GM18867 (cell line): ENCODE data around the gene SLC37A1.

Experiments used
- ATAC-seq: cut with Tn5 transposase; IDR thresholded peaks from one replicate; pipeline ENCODE4 v1.9.1; 2021; ENCODE audit warnings: mild to moderate bottlenecking, moderate library complexity; ENCODE audit not compliant: unreplicated experiment

Gene SLC37A1

GRCh38 chr21:42591170-42591869, 77.7 kb downstream of the SLC37A1 start:
- ATAC-seq = no peak

GRCh38 chr21:42592156-42592820, 78.6 kb downstream of the SLC37A1 start:
- ATAC-seq = no peak

GRCh38 chr21:42593007-42593814, 79.6 kb downstream of the SLC37A1 start:
- no peak for ATAC-seq

- no peak for ATAC-seq
Observed at GRCh38 chr21:42594616-42595282, 81.1 kb downstream of the SLC37A1 start.

- ATAC-seq = no peak
Observed at GRCh38 chr21:42595283-42596187, 81.9 kb downstream of the SLC37A1 start.

- no peak for ATAC-seq
Observed at GRCh38 chr21:42596657-42597056, 83.0 kb downstream of the SLC37A1 start.

GRCh38 chr21:42597487-42598158, 84.0 kb downstream of the SLC37A1 start:
- no peak for ATAC-seq

GRCh38 chr21:42598159-42598735, 84.6 kb downstream of the SLC37A1 start:
- no peak for ATAC-seq

GRCh38 chr21:42599486-42599885, 85.8 kb downstream of the SLC37A1 start:
- ATAC-seq = no peak

- no peak for ATAC-seq
Observed at GRCh38 chr21:42599962-42600361, 86.3 kb downstream of the SLC37A1 start.

- ATAC-seq = no peak
Observed at GRCh38 chr21:42601656-42602055, 88.0 kb downstream of the SLC37A1 start.

- no peak for ATAC-seq
Observed at GRCh38 chr21:42607102-42607501, 93.5 kb downstream of the SLC37A1 start.

GRCh38 chr21:42607525-42608102, 94.0 kb downstream of the SLC37A1 start:
- ATAC-seq = no peak

- ATAC-seq = no peak
Observed at GRCh38 chr21:42608446-42608845, 94.8 kb downstream of the SLC37A1 start.

GRCh38 chr21:42609811-42610210, 96.2 kb downstream of the SLC37A1 start:
- no peak for ATAC-seq

- no peak for ATAC-seq
Observed at GRCh38 chr21:42611852-42612251, 98.2 kb downstream of the SLC37A1 start.

- ATAC-seq = no peak
Observed at GRCh38 chr21:42612390-42612789, 98.7 kb downstream of the SLC37A1 start.

GRCh38 chr21:42613756-42614155, 100.1 kb downstream of the SLC37A1 start:
- ATAC-seq = no peak

GRCh38 chr21:42614396-42614795, 100.7 kb downstream of the SLC37A1 start:
- no peak for ATAC-seq
